ENCODE data around the gene ZNF266.

The ZNF266 gene

DNA sequence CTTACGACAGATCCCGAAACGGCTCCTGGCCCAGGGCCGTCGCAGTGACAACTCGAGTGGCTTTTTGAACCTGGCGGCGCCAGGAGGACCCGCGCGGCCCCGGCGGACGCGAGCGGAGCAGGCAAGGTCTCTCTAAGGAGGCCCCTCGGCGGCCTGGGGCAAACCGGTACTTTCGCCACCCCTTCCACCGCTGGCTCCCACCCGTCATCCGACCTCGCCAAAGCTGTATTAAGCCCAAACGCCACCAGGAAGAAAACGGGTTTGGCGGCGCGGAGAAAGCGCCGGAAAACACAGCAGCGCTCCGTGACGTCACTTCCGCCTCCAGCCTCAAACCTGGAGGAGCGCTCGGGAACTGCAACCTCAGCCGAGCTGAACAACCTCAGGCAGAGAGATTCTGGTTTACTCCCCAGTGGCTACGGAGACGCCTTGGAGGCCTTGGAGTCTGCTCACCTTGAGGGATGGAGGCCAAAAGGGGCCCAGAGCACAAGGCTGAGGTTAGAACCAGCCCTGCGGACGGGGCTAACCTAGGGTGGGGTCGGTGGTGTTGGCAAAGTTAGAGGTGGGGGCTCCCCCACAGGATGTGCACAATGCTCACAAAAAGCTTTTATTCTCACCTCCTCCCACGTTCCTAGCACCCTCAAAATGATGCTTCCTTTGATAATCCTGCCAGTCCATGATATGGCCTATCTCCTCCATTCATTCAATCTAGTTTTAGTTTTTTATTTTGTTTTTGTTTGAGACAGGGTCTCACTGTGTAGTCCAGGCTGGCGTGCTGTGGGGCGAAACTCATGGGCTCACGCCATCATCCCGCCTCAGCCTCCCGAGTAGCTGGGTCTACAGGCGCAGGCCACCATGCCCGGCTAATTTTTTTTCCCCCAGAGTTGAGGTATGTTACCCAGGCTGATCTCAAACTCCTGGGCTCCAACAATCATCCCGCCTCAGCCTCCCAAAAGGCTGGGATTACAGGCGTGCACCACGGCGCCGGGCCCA is at the start of gene ZNF266:
Gene ZNF266, minus strand, starts transcription at position 295 of the 990 bp plus-strand sequence. CDS start 15,484 bp downstream, outside the sequence.
- DNase-seq (ENCODE audit: low read depth, low spot score) = peak; percentile 72

- no peak for DNase-seq (ENCODE audit: low read depth, low spot score)
Observed at GRCh38 chr19:9485140-9485539, 49.8 kb upstream of the ZNF266 start.

GRCh38 chr19:9474975-9475374 is 39.6 kb upstream of the ZNF266 start:
- no peak for DNase-seq (ENCODE audit: low read depth, low spot score)

DNA sequence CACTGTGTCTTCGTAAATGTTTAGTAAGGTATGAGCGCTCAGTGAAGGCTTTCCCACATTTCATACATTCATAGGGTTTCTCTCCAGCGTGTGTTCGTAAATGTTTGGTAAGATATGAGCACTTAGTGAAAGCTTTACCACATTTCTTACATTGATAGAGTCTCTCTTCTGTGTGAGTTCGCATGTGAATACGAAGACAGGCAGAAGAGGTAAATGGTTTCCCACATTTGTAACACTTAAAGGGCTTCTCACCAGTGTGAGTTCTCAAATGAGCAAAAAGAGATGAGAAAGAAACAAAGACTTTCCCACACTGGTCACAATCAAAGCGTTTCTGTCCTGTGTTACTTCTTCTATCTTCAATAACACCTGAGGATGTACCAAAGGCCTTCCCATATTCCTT is 31.8 kb upstream of the ZNF266 start:
- no peak for DNase-seq (ENCODE audit: low read depth, low spot score)

GRCh38 chr19:9461938-9462337 is 26.6 kb upstream of the ZNF266 start:
- no peak for DNase-seq (ENCODE audit: low read depth, low spot score)

DNA sequence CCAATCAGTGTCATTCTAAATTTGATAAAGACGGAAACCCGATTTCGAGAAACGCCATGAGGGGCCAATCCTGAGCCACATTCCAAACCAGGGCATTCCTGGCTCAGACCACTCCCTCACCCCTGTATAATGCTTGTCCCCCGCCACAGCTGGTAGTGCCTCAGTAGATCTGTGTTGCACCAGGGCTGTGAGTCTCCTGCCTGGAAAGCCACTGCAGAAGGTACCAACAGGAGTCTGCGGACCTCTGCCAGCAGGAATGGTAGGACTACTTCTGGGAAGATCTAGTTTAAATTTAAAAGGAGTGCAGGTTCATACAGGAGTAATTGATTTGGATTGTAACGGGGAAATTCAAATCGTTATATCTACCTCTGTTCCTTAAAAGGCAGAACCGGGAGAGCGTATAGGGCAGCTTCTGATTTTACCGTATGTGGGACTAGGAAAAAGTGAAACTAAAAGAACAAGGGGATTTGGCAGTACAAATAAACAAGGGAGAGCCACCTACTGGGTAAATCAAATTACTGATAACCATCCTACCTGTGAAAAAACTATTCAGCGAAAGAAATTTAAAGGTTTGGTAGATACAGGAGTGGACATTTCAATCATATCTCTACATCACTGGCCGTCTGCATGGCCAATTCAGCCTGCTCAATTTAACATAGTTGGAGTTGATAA is 20.8 kb upstream of the ZNF266 start:
- DNase-seq (ENCODE audit: low read depth, low spot score) = no peak

GRCh38 chr19:9453953-9454352 is 18.6 kb upstream of the ZNF266 start:
- DNase-seq (ENCODE audit: low read depth, low spot score) = no peak

DNA sequence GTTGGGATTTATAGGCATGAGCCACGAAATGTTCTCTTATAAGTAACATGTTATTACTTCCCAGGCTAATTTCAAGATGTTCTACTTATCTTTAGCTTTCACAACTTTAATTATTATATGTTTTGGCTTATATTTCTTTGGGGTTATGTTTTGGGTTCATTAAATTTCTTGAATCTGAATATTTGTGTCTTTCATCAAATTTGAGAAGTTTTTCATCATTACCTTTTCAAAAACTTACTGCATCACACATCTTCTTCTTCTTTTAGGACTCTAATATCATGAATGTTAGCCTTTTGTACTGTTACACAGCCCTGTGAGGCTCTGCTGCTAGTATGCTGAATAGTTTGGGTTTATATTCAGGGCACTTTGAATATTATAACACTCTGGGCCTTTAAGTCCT is 9.7 kb upstream of the ZNF266 start:
- DNase-seq (ENCODE audit: low read depth, low spot score) = no peak

DNA sequence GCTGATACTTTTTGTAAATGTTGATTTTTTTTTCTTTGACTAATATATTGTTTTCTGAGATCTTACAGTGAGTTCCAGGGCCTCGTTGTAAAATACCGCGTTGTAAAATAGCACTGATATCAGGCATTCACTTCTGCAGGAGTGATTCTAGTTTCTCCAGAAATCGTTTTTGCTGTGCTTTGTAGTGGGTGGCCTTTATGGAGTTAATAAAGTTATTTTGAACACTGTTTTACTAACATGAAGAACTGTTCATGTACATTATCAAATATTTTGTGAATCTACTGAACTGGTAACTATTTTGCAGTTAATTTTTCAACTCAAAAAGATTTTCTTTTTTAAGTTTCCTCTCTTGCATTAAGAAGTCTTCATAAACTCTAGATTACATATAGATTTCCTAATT is 985 bp upstream of the ZNF266 start:
- no peak for DNase-seq (ENCODE audit: low read depth, low spot score)

DNA sequence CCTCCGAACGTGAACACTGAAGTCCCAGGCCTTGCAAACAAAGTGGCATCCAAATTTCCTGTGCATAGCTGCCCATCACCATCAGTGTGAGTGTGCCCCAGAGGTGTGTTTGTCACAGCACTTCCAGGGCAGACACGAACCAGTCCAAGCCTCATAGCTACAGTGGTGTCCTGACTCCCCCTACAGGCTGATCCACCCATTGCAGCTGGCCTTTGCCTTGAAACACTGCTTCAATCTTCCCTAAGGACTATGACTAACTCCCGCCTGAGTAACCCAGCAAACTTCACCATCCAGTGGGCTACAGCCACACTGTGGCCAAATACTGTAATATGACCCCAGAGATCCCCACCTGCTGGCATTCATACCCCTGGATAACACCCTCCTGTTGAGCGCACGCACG is 3.9 kb downstream of the ZNF266 start:
- no peak for DNase-seq (ENCODE audit: low read depth, low spot score)

DNA sequence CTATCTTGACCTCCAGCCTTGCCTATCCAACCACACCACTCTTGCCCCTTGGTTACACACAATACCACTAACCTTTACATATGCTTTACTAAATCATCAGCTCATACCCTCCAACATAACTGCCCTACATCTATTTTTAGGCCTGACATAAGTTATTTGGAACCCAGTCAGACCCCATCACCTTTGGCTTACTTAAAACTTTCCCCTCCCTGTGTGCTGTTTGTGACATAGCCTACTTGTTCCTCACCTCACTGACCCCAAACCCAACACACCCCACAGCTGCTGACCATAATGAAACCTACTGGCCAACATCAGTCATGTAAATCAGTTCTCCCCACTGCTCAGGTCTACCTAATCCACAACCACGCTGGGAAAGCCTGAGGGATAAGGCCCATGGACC is 4.9 kb downstream of the ZNF266 start:
- no peak for DNase-seq (ENCODE audit: low read depth, low spot score)

GRCh38 chr19:9427941-9428340 is 7.4 kb downstream of the ZNF266 start:
- no peak for DNase-seq (ENCODE audit: low read depth, low spot score)

DNA sequence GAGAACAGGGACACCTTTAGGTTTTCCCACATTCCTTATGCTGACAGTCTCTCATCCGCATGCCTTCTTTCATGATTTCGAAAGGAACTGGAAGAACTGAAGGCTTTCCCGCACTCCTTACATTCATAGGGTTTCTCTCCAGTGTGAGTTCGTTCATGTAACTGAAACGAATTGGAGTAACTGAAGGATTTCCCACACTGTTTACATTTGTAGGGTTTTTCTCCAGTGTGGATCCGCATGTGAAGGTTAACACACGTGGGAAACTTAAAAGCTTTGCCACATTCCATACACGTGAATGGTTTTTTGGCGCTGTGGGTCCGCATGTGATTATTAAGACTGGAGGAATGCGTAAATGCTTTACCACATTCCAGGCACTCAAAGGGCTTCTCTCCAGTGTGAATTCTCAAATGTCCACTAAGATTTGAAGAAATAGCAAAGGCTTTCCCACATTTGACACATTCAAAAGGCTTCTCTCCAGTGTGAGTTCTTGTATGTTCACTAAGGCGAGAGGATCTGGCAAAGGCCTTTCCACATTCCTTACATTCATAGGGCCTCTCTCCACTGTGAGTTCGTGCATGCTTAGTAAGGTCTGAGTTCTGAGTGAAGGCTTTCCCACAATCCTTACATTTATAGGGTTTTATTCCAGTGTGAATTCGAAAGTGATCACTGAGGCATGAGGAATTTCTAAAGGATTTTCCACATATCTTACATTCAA is 22.0 kb downstream of the ZNF266 start:
- no peak for DNase-seq (ENCODE audit: low read depth, low spot score)

DNA sequence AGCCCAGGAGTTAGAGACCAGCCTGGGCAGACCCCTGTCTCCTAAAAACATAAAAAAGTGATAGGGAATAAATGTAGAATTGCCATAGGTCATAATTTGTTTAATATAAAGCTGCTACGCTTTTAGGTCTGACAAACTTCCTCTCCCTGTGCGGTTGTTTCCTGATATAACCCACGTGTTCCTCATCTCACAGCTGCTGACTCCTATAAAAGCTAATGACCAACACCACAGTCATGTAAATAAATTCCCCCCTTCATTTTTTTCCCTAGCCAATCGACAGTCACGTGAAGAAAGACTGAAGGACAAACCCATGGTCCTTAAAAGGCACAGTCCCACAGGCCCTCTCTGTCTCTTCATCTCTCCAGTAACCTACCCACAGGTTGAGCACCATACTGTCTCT is 27.5 kb downstream of the ZNF266 start:
- no peak for DNase-seq (ENCODE audit: low read depth, low spot score)

- peak; percentile 24 for DNase-seq (ENCODE audit: low read depth, low spot score)
Observed at GRCh38 chr19:9406798-9407352, 28.5 kb downstream of the ZNF266 start.

DNA sequence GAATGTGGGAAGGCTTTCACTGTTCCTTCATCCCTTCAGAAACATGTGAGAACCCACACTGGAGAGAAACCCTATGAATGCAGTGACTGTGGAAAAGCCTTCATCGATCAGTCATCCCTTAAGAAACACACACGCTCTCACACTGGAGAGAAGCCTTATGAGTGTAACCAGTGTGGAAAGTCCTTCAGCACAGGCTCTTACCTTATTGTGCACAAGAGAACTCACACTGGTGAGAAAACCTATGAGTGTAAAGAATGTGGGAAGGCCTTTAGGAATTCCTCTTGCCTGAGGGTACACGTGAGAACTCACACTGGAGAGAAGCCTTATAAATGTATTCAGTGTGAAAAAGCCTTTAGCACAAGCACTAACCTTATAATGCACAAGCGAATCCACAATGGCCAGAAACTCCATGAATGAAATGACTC is 54.0 kb downstream of the ZNF266 start:
- DNase-seq (ENCODE audit: low read depth, low spot score) = no peak

- DNase-seq (ENCODE audit: low read depth, low spot score) = no peak
Observed at GRCh38 chr19:9370738-9371619, 64.4 kb downstream of the ZNF266 start.

- no peak for DNase-seq (ENCODE audit: low read depth, low spot score)
Observed at GRCh38 chr19:9362905-9363304, 72.5 kb downstream of the ZNF266 start, which contains the start of gene ZNF177. TSS of gene ZNF177 (plus strand) at chr19:9363013. CDS start at chr19:9378312, 15,299 bp downstream.

All from brain pericyte (primary cell).